HEK293T (cell line): ENCODE data around the gene PARK7.

ENCODE experiments used
- CTCF ChIA-PET: fragments of 350-600 bp; formaldehyde crosslinking; extraction: SDS; loops from one replicate; lab custom pipeline; 2021; ENCODE audit warnings: antibody characterized with exemption, inconsistent platforms; lab: Yijun Ruan, JAX
- POLR2A ChIA-PET: fragments of 350-600 bp; formaldehyde crosslinking; extraction: SDS; loops from one replicate; lab custom pipeline; 2020; ENCODE audit warnings: antibody characterized with exemption, inconsistent platforms; lab: Yijun Ruan, JAX
- DNase-seq: peaks from one replicate; pipeline ENCODE4 v3.0.0; 2012; ENCODE audit warnings: mixed read lengths; ENCODE audit errors: extremely low spot score
- ARNT ChIP-seq: fragments of 450-650 bp; IDR thresholded peaks from 2 replicates; pipeline ENCODE4 v1.6.1; 2017; ENCODE audit warnings: mild to moderate bottlenecking
- BHLHE40 ChIP-seq: fragments of 450-650 bp; IDR thresholded peaks from 2 replicates; pipeline ENCODE4 v1.6.1; 2016; ENCODE audit warnings: mild to moderate bottlenecking, moderate library complexity, borderline replicate concordance
- CTBP1 ChIP-seq: fragments of 450-650 bp; IDR thresholded peaks from 2 replicates; pipeline ENCODE4 v1.6.1; 2016; ENCODE audit warnings: borderline replicate concordance
- ELF4 ChIP-seq: fragments of 450-650 bp; IDR thresholded peaks from 2 replicates; pipeline ENCODE4 v1.6.1; 2017; ENCODE audit warnings: antibody characterized with exemption
- FOXA1 ChIP-seq: fragments of 450-650 bp; IDR thresholded peaks from 2 replicates; pipeline ENCODE4 v1.6.1; 2016; ENCODE audit warnings: mild to moderate bottlenecking
- FOXK2 ChIP-seq: fragments of 450-650 bp; IDR thresholded peaks from 2 replicates; pipeline ENCODE4 v1.6.1; 2016; ENCODE audit warnings: mild to moderate bottlenecking
- FOXM1 ChIP-seq: fragments of 450-650 bp; IDR thresholded peaks from 2 replicates; pipeline ENCODE4 v1.6.1; 2017; ENCODE audit warnings: mild to moderate bottlenecking, borderline replicate concordance
- HDGF ChIP-seq: fragments of 450-650 bp; IDR thresholded peaks from 2 replicates; pipeline ENCODE4 v1.6.1; 2017; ENCODE audit warnings: antibody characterized with exemption, borderline replicate concordance
- L3MBTL2 ChIP-seq: fragments of 450-650 bp; conservative IDR thresholded peaks from 2 replicates; pipeline ENCODE4 v1.6.1; 2016; ENCODE audit warnings: mild to moderate bottlenecking
- LEF1 ChIP-seq: fragments of 450-650 bp; IDR thresholded peaks from 2 replicates; pipeline ENCODE4 v1.6.1; 2017; ENCODE audit warnings: mild to moderate bottlenecking, borderline replicate concordance
- NFRKB ChIP-seq: fragments of 450-650 bp; IDR thresholded peaks from 2 replicates; pipeline ENCODE4 v1.6.1; 2016; ENCODE audit warnings: mild to moderate bottlenecking, moderate library complexity
- SP1 ChIP-seq: fragments of 450-650 bp; IDR thresholded peaks from 2 replicates; pipeline ENCODE4 v1.6.1; 2017
- SUZ12 ChIP-seq: fragments of 450-650 bp; IDR thresholded peaks from 2 replicates; pipeline ENCODE4 v1.6.1; 2016; ENCODE audit warnings: mild to moderate bottlenecking
- TARDBP ChIP-seq: fragments of 450-650 bp; IDR thresholded peaks from 2 replicates; pipeline ENCODE4 v1.6.1; 2016
- ZNF384 ChIP-seq: fragments of 450-650 bp; IDR thresholded peaks from 2 replicates; pipeline ENCODE4 v1.6.1; 2016
- TF ChIP-seq, protein P1 (sequence below): fragments of 450-650 bp; IDR thresholded peaks from 2 replicates; pipeline ENCODE4 v1.6.1; 2016

PARK7 gene

DNA sequence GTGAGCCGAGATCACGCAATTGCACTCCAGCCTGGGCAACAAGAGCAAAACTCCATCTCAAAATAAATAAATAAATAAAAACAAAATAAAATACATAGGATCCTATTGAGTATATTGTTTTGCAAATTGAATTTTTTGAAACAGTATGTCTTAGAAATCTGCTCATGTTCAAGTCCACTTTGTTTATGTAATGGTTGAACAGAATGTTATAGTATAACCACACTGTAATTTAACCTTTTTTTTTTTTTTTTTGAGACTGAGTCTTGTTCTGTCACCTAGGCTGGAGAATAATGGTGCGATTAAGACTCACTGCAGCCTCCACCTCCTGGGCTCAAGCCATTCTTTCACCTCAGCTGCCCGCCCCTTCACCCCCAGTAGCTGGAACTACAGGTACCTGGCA is 31.4 kb downstream of the PARK7 start:
- CTCF ChIA-PET: no interaction called here
- DNase-seq: no peak
- TF ChIP-seq, protein P1, sequence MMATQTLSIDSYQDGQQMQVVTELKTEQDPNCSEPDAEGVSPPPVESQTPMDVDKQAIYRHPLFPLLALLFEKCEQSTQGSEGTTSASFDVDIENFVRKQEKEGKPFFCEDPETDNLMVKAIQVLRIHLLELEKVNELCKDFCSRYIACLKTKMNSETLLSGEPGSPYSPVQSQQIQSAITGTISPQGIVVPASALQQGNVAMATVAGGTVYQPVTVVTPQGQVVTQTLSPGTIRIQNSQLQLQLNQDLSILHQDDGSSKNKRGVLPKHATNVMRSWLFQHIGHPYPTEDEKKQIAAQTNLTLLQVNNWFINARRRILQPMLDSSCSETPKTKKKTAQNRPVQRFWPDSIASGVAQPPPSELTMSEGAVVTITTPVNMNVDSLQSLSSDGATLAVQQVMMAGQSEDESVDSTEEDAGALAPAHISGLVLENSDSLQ: no peak
- TF ChIP-seq ARNT: no peak
- no peak for TF ChIP-seq ELF4
- TF ChIP-seq BHLHE40: no peak
- TF ChIP-seq NFRKB: no peak
- no peak for TF ChIP-seq SUZ12
- no peak for TF ChIP-seq SP1
- no peak for TF ChIP-seq L3MBTL2
- no peak for TF ChIP-seq FOXK2
- TF ChIP-seq CTBP1: no peak
- TF ChIP-seq HDGF: no peak
- TF ChIP-seq LEF1: no peak
- TF ChIP-seq TARDBP: no peak
- no peak for TF ChIP-seq FOXA1
- TF ChIP-seq ZNF384: no peak
- TF ChIP-seq FOXM1: no peak
- POLR2A ChIA-PET: no interaction called here

DNA sequence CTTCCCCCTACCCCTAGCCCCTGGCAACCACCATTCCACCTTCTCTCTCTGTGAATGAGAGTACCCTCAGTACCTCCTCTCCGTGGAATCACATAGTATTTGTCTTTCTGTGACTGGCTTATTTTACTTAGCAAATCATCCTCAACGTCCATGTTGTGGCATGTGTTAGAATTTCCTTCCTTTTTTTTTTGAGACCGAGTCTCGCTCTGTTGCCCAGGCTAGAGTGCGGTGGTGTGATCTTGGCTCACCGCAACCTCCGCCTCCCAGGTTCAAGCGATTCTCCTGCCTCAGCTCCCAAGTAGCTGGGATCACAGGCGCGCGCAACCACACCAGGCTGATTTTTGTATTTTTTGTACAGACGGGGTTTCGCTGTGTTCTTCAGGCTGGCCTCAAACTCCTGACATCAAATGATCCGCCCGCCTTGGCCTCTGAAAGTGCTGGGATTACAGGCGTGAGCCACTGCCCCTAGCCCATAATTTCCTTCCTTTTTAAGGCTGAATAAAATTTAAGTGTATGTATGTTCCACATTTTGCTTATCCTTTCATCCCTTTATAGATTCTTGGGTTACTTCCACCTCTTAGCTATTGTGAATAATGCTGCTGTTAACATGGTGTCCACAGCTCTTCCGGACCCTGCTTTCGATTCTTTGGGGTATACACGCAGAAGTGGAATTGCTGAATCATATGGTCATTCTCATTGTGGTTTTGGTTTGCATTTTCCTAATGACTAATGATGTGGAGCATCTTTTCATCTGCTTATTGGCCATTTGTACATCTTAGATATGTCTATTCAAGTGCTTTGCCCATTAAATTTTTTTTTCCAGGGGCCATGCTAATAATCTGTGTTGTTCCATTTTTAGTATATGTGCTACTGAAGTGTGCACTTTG is 32.3 kb downstream of the PARK7 start:
- ChIA-PET CTCF (no interaction called here), POLR2A (no interaction called here)
- DNase-seq: no peak
- no peak for TF ChIP-seq SUZ12
- no peak for TF ChIP-seq HDGF
- TF ChIP-seq, protein P1: no peak
- no peak for TF ChIP-seq SP1
- TF ChIP-seq CTBP1: no peak
- no peak for TF ChIP-seq ELF4
- no peak for TF ChIP-seq TARDBP
- no peak for TF ChIP-seq BHLHE40
- no peak for TF ChIP-seq L3MBTL2
- no peak for TF ChIP-seq ARNT
- no peak for TF ChIP-seq LEF1
- no peak for TF ChIP-seq FOXA1
- TF ChIP-seq ZNF384: no peak
- TF ChIP-seq FOXK2: no peak
- no peak for TF ChIP-seq NFRKB
- TF ChIP-seq FOXM1: no peak

DNA sequence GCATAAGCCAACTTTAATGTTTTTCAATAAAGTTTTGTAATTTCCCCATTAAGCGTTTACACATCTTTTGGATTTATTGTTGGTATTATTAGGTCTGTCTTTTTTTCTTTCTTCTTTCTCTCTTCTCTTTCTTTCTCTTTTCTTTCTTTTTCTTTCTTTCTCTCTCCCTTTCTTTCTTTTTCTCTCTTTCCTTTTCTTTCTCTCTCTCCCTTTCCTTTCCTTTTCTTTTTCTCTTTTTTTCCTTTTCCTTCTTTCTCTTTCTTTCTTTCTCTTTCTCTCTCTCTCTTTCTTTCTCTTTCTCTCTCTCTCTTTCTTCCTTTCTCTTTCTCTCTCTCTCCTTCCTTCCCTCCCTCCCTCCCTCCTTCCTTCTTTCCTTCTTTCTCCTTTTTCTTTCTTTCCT is 33.3 kb downstream of the PARK7 start:
- CTCF ChIA-PET: no interaction called here
- TF ChIP-seq SUZ12 (no peak), ELF4 (no peak), FOXM1 (no peak), FOXK2 (no peak), SP1 (no peak), HDGF (no peak), LEF1 (no peak), FOXA1 (no peak), TARDBP (no peak), NFRKB (no peak), ARNT (no peak)
- no peak for DNase-seq
- POLR2A ChIA-PET: no interaction called here

DNA sequence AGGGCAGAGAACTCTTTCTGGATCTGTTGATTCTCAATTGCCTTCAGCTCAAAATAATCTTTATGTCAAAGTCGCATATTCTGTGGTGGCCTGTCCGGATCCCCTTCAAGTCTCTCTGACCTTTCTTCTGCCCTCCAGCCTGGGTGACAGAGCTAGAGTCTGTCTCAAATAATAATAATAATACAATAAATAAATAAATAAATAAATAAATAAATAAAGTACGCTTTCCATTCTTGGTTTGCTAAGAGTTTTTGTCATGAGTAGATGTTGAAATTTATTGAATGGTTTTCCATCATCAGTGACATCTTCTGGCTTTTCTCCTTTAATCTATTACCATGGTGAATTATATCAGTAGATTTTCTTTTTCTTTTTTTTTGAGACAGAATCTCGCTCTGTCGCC is 33.9 kb downstream of the PARK7 start:
- DNase-seq: no peak
- no peak for TF ChIP-seq TARDBP
- TF ChIP-seq HDGF: no peak
- no peak for TF ChIP-seq ARNT
- no peak for TF ChIP-seq ELF4
- TF ChIP-seq ZNF384: no peak
- TF ChIP-seq FOXK2: no peak
- no peak for TF ChIP-seq CTBP1
- TF ChIP-seq LEF1: no peak
- TF ChIP-seq L3MBTL2: no peak
- TF ChIP-seq BHLHE40: no peak
- TF ChIP-seq, protein P1: no peak
- no peak for TF ChIP-seq FOXA1
- TF ChIP-seq NFRKB: no peak
- TF ChIP-seq SUZ12: no peak
- POLR2A ChIA-PET: no interaction called here
- CTCF ChIA-PET: no interaction called here

DNA sequence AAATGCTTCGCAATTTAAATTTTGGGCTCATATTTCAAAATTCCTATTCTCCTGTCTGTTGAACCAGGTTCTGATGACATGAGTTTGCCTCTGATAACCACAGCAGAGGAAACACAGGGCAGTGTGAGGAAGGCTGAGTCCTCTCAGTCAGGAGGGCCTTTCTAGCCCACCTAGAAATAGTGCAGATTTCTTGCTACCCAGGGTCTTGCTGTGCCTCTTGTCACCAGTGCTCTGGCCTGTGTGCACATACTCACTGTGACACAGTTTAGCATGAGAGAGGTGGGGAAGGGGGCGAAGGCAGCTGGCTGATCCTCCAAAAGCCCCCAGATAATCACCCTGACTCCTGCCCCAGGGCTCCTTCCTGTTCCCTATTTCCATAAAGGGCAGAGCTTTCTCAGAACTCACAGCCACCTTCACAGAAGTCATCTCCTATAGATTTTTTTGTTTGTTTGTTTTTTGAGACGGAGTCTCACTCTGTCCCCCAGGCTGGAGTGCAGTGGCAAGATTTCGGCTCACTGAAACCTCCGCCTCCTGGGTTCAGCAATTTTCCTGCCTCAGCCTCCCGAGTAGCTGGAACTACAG is 40.9 kb downstream of the PARK7 start:
- ChIA-PET CTCF (interaction anchor here (0.5 to 0.6 kb wide), 2 partner anchors 354 to 428 kb away, joined by 3 read pairs; no protein-coding TSS in a partner anchor), POLR2A (interaction anchor here (0.7 kb wide), 1 partner anchor 168 kb away, joined by 3 read pairs; no protein-coding TSS in a partner anchor)
- TF ChIP-seq FOXA1 (no peak), ELF4 (no peak), L3MBTL2 (no peak), SP1 (no peak), HDGF (no peak), ZNF384 (no peak), ARNT (no peak), SUZ12 (no peak), FOXM1 (no peak), BHLHE40 (no peak), TARDBP (no peak)
- TF ChIP-seq, protein P1: no peak
- no peak for DNase-seq
